GM12875 (cell line): ENCODE results near the gene RXYLT1.

Experiments used
- H3K4me3 ChIP-seq: one replicate; pipeline ENCODE4 v1.5.1; 2011; ENCODE audit warnings: low read depth, low read length, control low read depth
- CTCF ChIP-seq: IDR thresholded peaks from 2 replicates; pipeline ENCODE4 v1.5.1; 2011; ENCODE audit warnings: low read depth, mild to moderate bottlenecking, control low read depth, inconsistent platforms, low read length, moderate library complexity, borderline replicate concordance; ENCODE audit not compliant: insufficient read depth

RXYLT1 gene

DNA sequence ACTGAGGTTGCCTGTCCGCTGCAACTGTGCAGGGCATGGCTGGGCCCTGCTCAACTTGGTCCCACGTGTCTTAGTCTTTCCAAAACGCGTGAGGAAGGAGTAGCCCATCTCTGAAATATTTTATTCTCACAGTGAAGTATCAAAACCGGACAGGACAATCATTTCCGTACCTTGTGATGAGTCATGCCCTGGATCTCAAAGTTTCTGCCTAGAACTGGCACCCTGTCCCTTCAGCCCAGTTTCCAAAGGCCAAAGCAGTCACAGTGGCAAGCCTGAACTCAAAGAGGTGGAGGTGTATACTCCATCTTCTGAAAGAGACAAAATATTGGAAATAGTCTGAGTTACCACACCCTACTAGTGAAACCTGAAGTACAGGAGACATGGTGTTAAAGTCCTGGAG lies 36.3 kb downstream of the RXYLT1 start:
- H3K4me3 ChIP-seq, result no peak overlapping the region
- TF ChIP-seq CTCF, result no peak

- no peak overlapping the region for H3K4me3 ChIP-seq
- TF ChIP-seq CTCF, result no peak
Observed at GRCh38 chr12:63820427-63820826, 40.7 kb downstream of the RXYLT1 start.

DNA sequence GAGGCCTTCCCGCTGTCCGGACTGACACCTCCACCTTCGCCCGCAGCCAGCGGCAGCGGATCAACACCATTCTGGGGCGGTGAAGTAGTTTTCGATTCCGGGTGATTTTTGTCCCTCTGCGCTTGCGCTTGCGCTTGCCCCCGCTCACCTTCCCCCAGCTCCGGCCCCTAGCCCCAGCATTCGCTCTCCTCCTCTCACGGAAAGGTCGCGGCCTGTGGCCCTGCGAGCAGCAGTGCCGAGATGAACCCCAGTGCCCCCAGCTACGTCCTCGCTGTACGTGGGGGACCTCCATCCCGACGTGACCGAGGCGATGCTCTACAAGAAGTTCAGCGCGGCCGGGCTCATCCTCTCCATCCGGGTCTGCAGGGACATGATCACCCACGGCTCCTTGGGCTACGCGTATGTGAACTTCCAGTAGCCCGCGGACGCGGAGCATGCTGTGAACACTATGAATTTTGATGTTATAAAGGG lies 42.1 kb downstream of the RXYLT1 start:
- TF ChIP-seq CTCF, result no peak
- no peak overlapping the region for H3K4me3 ChIP-seq

DNA sequence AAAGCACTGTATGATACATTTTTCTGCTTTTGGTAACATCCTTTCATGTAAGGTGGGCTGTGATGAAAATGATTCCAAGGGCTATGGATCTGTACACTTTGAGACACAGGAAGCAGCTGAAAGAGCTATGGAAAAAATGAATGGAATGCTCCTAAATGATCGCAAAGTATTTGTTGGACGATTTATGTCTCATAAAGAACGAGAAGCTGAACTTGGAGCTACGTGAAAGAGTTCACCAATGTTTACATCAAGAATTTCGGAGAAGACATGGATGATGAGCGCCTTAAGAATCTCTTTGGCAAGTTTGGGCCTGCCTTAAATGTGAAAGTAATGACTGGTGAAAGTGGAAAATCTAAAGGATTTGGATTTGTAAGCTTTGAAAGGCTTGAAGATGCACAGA lies 42.6 kb downstream of the RXYLT1 start:
- no peak overlapping the region for H3K4me3 ChIP-seq

DNA sequence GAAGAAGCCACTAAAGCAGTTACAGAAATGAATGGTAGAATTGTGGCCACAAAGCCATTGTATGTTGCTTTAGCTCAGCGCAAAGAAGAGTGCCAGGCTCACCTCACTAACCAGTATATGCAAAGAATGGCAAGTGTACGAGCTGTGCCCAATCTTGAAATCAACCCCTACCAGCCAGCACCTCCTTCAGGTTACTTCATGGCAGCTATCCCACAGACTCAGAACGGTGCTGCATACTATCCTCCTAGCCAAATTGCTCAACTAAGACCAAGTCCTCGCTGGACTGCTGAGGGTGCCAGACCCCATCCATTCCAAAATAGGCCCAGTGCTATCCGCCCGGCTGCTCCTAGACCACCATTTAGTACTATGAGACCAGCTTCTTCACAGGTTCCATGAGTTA lies 43.3 kb downstream of the RXYLT1 start:
- no peak overlapping the region for H3K4me3 ChIP-seq
- TF ChIP-seq CTCF, result no peak

More for the DNA sequence above, 42.6 kb downstream of the RXYLT1 start:
- TF ChIP-seq CTCF, result no peak

DNA sequence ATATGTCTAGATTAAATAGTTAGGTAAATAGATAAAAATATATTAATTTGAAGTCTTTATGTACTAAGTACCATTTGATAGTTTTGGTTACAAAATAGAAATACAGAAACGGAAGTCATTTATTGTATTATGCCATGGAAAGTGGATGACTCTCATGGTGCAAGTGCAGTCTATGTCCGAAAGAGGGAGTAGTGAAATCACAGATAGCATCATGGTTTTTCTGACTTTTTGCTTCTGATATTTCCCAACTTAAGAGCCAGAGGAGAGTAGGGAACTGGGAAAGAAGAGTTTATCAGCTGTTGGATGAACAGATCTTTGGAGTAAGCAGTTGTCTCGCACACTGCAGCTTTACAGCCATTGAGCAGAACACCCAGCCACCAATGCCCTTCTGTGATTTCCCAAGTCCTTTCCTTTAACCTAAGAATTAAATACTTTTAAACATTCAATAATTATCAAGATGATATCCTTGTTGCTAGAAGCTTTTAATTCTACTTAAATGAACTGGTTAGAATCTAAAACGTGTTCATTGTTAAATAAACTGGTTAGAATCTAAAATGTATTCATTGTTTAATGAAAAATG lies 46.4 kb downstream of the RXYLT1 start:
- peak; percentile 57; the same call in 1 of the 2 replicates for TF ChIP-seq CTCF
- no peak overlapping the region for H3K4me3 ChIP-seq

- H3K4me3 ChIP-seq, result no peak overlapping the region
- TF ChIP-seq CTCF, result no peak
Observed at GRCh38 chr12:63828867-63829266, 49.2 kb downstream of the RXYLT1 start.
